ENCODE data around the gene MROH2A.

Gene MROH2A

DNA sequence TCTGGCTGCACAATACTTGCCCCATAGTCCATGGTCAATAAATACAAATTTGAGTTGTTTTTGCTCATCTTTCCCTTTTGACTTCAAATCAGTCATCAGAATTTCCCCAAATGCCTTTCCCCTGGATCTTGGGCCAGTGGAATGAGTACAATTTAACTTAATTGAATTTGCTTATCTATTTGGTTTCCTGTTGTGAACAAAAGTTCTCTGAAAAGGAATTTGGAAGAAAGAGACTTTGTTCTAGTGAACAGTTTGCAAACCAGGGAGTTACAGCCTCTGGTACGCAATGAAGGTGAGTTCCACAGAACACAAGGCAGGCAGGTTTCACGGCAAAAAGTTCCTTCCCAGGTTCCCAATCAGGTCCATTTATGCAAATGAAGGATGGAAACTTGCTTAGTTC, 19.3 kb upstream of the MROH2A start:
- no peak for DNase-seq (ENCODE audit: insufficient read length, low spot score)
- no peak for FAIRE-seq
- TF ChIP-seq, protein P1, sequence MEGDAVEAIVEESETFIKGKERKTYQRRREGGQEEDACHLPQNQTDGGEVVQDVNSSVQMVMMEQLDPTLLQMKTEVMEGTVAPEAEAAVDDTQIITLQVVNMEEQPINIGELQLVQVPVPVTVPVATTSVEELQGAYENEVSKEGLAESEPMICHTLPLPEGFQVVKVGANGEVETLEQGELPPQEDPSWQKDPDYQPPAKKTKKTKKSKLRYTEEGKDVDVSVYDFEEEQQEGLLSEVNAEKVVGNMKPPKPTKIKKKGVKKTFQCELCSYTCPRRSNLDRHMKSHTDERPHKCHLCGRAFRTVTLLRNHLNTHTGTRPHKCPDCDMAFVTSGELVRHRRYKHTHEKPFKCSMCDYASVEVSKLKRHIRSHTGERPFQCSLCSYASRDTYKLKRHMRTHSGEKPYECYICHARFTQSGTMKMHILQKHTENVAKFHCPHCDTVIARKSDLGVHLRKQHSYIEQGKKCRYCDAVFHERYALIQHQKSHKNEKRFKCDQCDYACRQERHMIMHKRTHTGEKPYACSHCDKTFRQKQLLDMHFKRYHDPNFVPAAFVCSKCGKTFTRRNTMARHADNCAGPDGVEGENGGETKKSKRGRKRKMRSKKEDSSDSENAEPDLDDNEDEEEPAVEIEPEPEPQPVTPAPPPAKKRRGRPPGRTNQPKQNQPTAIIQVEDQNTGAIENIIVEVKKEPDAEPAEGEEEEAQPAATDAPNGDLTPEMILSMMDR (IDR thresholded peaks at IDR 0.05; ENCODE audit: insufficient read depth, missing control alignments), result no peak

DNA sequence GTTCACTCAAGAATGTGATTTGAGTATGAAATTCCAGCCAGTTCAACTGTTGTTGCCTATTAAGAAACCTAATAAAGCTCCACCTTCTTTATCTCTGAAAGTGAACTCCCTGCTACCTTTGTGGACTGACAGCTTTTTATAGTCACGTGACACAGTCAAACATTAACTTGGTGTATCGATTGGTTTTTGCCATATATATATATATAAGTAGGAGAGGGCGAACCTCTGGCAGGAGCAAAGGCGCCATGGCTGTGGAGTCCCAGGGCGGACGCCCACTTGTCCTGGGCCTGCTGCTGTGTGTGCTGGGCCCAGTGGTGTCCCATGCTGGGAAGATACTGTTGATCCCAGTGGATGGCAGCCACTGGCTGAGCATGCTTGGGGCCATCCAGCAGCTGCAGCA, 18.1 kb upstream of the MROH2A start, which contains the start of gene UGT1A1:
Gene UGT1A1, plus strand, starts transcription at position 228 of the 400 bp plus-strand sequence. Its CDS starts 18 bp downstream, at position 246.
- TF ChIP-seq, protein P1 (IDR thresholded peaks at IDR 0.05; ENCODE audit: insufficient read depth, missing control alignments), result no peak
- no peak for FAIRE-seq
- DNase-seq (ENCODE audit: insufficient read length, low spot score), result no peak

DNA sequence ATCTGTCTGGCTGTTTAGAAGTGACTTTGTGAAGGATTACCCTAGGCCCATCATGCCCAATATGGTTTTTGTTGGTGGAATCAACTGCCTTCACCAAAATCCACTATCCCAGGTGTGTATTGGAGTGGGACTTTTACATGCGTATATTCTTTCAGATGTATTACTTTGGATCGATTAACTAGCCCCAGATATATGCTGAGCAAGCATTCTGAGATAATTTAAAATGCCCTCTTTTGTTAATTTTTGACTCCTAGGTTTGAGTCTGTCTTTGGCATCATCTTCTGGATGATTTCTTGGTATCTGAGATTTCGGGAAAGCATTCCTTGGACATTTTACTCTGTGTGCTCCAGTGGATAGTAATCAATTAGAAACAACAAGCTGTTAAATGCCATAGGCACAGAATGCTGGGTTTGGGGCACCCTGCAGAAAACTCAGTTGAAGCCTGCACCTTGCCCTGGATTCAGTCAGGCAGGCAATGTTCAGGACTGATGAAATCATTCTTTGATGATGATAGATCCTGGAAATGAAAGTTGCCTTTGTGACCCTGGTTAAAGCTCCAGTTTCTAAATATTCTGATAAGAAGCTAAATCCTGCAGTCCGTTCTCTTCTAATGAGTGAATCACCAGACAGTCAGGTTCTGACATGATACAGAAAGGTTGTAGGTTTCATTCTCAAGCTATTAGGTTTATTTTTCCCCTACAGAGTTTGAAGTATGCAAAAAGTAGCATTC, 16.9 kb upstream of the MROH2A start:
- TF ChIP-seq, protein P1 (IDR thresholded peaks at IDR 0.05; ENCODE audit: insufficient read depth, missing control alignments), result no peak
- DNase-seq (ENCODE audit: insufficient read length, low spot score) (no peak), FAIRE-seq (no peak)

DNA sequence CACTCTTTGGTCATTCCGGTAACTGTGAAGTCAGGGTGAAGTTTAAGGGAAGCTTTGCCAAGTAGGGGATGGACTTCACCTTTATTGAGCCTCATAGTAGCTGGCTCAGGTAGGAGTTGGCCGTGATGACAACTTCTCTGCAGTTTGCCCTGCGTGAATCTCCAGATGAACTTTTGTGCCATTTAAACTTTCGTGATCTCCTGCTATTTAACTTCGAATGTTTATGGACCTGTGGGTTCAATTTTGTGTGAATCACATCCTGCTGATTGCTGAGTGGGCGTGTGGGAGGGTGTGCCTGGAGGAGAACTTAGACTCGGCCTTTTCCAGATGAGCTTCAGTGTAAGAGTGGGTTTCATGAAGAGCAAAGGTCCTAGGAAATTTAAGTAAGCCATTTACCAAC, 13.9 kb upstream of the MROH2A start:
- TF ChIP-seq, protein P1 (IDR thresholded peaks at IDR 0.05; ENCODE audit: insufficient read depth, missing control alignments), result no peak
- FAIRE-seq, result no peak

DNA sequence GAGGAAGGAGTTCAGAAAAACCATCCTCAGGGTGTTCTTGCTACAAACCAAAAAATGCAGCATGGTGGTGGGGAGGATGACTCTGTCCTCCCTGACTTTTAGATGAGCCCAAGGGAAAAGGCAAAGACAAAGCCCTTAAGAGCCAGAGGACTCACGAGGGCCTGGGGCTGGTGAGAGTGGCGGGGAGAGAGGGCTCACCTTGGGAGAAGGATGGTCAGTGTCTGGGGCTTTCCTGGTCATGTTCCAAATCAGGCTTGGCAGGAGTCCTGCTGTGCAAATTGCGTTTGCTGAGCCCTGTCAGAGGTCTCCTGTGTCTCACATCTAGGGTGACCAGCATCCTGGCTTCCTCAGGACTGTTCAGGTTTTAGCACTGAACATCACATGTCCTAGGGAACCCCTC, 13.4 kb upstream of the MROH2A start:
- TF ChIP-seq, protein P1 (IDR thresholded peaks at IDR 0.05; ENCODE audit: insufficient read depth, missing control alignments), result no peak
- FAIRE-seq, result no peak
- no peak for DNase-seq (ENCODE audit: insufficient read length, low spot score)

More for the DNA sequence above, 13.9 kb upstream of the MROH2A start:
- no peak for DNase-seq (ENCODE audit: insufficient read length, low spot score)

DNA sequence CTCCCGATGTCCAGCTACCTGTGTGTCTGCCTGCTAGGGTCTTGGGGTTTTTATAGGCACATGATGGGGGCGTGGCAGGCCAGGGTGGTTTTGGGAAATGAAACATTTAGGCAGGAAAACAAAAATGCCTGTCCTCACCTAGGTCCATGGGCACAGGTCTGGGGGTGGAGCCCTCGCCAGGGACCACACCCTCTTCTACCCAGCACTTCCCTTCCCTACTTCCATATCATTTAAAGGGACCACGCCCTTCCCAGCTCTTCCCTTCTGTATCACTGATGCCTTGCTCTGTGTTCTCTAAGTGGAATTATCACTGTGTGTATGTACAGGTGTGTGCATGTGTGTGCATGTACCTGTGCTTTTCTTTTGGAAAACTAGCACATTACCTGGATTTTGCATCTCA, 11.7 kb upstream of the MROH2A start:
- FAIRE-seq (no peak), DNase-seq (ENCODE audit: insufficient read length, low spot score) (no peak)
- TF ChIP-seq, protein P1 (IDR thresholded peaks at IDR 0.05; ENCODE audit: insufficient read depth, missing control alignments), result no peak

DNA sequence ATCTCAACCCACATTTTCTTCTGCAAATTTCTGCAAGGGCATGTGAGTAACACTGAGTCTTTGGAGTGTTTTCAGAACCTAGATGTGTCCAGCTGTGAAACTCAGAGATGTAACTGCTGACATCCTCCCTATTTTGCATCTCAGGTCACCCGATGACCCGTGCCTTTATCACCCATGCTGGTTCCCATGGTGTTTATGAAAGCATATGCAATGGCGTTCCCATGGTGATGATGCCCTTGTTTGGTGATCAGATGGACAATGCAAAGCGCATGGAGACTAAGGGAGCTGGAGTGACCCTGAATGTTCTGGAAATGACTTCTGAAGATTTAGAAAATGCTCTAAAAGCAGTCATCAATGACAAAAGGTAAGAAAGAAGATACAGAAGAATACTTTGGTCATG, 10.1 kb upstream of the MROH2A start:
- DNase-seq (ENCODE audit: insufficient read length, low spot score) (no peak), FAIRE-seq (no peak)
- TF ChIP-seq, protein P1 (IDR thresholded peaks at IDR 0.05; ENCODE audit: insufficient read depth, missing control alignments), result no peak
